ENCODE data around the gene PSMB1. TPM values are rescaled to one million over a fixed set of nuclear protein-coding genes. Genes with fewer than 3 reads are reported as not detected.

PSMB1 gene
- total and polyA plus RNA-seq, 2 experiments from 2014 or later, result 357 to 576 TPM

DNA sequence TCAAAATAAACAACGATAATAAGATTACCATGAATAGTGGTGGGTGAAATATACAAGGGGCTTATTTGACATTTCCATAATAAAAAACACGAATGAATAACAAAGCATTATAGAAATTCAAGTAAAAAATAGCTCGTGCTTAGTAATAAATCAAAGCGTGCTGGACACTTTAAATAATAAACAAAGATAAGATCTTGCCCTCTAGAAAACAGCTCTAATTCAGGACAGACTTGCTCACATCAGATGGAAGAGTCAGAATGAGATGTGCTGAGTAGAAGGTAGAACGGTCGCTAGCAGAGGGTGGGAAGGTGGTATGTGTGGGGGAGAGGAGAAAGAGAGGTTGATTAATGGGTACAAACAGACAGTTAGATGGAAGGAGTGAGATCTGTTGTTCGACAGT, 27.3 kb downstream of the PSMB1 start (continued):
- TF ChIP-seq EZH2 (IDR thresholded peaks at IDR 0.05; ENCODE audit: low read depth, unreplicated experiment) (no peak), EZH2phosphoT487 (IDR thresholded peaks at IDR 0.05; ENCODE audit: unreplicated experiment) (no peak), STAT1 (IDR thresholded peaks at IDR 0.05; ENCODE audit: unreplicated experiment) (no peak)

DNA sequence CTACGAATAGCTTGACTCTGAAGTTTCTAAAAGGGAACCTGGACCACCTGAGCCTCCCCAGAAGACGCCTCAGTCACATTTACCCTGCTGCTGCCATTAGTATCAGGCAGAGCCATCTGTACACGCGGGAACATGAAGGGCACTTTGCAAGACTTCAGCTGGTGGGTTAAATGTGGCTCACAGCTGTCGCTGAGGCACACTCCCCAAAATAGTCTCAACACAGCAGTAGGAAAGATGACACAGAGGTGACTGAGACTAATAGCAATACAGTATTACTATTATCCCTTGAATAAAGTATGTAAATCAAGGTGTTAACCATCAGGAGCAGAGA, 29.0 kb downstream of the PSMB1 start:
- ATAC-seq (no peak), DNase-seq (ENCODE audit: low spot score) (no peak)
- Mint-ChIP-seq H3K27me3 (ENCODE audit: insufficient read depth, low read depth, poor library complexity) (peaks cover 7% of the 10 kb centered on the region), H3K4me3 (no peak overlapping the region), H3K4me1 (peaks cover 11% of the 10 kb centered on the region), H3K27ac (no peak overlapping the region), H3K9me3 (no peaks in the 10 kb centered on the region), H3K36me3 (ENCODE audit: low read depth) (peaks cover 3% of the 10 kb centered on the region; the same call in 1 of the 3 replicates)
- Histone ChIP-seq H3K4me1 (ENCODE audit: insufficient read depth) (0 out of 2 replicates have a peak, but pooled peaks cover 3% of the 10 kb centered on the region), H3K27me3 (ENCODE audit: insufficient read depth) (no peaks in the 10 kb centered on the region), H3K79me2 (replicated peaks; ENCODE audit: insufficient read depth) (no peaks in the 10 kb centered on the region), H3K4me3 (no peak overlapping the region), H3K36me3 (ENCODE audit: insufficient read depth) (no peaks in the 10 kb centered on the region), H3K4me2 (no peak overlapping the region), H3F3A (replicated peaks; ENCODE audit: low read depth) (no peaks in the 10 kb centered on the region), H4K20me1 (replicated peaks; ENCODE audit: insufficient read depth) (no peaks in the 10 kb centered on the region), H3K9me2 (ENCODE audit: insufficient read depth) (no peaks in the 10 kb centered on the region), H2AFZ (no peak overlapping the region), H3K27ac (ENCODE audit: low read depth) (no peak overlapping the region)
- no peak for TF ChIP-seq POLR2AphosphoS5 (IDR thresholded peaks at IDR 0.05; ENCODE audit: low read depth)
- TF ChIP-seq, protein P1, sequence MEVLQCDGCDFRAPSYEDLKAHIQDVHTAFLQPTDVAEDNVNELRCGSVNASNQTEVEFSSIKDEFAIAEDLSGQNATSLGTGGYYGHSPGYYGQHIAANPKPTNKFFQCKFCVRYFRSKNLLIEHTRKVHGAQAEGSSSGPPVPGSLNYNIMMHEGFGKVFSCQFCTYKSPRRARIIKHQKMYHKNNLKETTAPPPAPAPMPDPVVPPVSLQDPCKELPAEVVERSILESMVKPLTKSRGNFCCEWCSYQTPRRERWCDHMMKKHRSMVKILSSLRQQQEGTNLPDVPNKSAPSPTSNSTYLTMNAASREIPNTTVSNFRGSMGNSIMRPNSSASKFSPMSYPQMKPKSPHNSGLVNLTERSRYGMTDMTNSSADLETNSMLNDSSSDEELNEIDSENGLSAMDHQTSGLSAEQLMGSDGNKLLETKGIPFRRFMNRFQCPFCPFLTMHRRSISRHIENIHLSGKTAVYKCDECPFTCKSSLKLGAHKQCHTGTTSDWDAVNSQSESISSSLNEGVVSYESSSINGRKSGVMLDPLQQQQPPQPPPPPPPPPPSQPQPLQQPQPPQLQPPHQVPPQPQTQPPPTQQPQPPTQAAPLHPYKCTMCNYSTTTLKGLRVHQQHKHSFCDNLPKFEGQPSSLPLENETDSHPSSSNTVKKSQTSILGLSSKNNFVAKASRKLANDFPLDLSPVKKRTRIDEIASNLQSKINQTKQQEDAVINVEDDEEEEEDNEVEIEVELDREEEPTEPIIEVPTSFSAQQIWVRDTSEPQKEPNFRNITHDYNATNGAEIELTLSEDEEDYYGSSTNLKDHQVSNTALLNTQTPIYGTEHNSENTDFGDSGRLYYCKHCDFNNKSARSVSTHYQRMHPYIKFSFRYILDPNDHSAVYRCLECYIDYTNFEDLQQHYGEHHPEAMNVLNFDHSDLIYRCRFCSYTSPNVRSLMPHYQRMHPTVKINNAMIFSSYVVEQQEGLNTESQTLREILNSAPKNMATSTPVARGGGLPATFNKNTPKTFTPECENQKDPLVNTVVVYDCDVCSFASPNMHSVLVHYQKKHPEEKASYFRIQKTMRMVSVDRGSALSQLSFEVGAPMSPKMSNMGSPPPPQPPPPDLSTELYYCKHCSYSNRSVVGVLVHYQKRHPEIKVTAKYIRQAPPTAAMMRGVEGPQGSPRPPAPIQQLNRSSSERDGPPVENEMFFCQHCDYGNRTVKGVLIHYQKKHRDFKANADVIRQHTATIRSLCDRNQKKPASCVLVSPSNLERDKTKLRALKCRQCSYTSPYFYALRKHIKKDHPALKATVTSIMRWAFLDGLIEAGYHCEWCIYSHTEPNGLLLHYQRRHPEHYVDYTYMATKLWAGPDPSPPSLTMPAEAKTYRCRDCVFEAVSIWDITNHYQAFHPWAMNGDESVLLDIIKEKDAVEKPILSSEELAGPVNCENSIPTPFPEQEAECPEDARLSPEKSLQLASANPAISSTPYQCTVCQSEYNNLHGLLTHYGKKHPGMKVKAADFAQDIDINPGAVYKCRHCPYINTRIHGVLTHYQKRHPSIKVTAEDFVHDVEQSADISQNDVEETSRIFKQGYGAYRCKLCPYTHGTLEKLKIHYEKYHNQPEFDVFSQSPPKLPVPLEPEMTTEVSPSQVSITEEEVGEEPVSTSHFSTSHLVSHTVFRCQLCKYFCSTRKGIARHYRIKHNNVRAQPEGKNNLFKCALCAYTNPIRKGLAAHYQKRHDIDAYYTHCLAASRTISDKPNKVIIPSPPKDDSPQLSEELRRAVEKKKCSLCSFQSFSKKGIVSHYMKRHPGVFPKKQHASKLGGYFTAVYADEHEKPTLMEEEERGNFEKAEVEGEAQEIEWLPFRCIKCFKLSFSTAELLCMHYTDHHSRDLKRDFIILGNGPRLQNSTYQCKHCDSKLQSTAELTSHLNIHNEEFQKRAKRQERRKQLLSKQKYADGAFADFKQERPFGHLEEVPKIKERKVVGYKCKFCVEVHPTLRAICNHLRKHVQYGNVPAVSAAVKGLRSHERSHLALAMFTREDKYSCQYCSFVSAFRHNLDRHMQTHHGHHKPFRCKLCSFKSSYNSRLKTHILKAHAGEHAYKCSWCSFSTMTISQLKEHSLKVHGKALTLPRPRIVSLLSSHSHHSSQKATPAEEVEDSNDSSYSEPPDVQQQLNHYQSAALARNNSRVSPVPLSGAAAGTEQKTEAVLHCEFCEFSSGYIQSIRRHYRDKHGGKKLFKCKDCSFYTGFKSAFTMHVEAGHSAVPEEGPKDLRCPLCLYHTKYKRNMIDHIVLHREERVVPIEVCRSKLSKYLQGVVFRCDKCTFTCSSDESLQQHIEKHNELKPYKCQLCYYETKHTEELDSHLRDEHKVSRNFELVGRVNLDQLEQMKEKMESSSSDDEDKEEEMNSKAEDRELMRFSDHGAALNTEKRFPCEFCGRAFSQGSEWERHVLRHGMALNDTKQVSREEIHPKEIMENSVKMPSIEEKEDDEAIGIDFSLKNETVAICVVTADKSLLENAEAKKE (CRISPR knock-in tag; IDR thresholded peaks at IDR 0.05), result no peak
- TF ChIP-seq EZH2phosphoT487 (IDR thresholded peaks at IDR 0.05; ENCODE audit: unreplicated experiment), result no peak
- TF ChIP-seq STAT1 (IDR thresholded peaks at IDR 0.05; ENCODE audit: unreplicated experiment), result no peak
- no peak for TF ChIP-seq JUNB (IDR thresholded peaks at IDR 0.05; ENCODE audit: unreplicated experiment)
- no peak for TF ChIP-seq CREB1 (CRISPR knock-in tag; IDR thresholded peaks at IDR 0.05; ENCODE audit: low read depth)
- TF ChIP-seq, protein P2, sequence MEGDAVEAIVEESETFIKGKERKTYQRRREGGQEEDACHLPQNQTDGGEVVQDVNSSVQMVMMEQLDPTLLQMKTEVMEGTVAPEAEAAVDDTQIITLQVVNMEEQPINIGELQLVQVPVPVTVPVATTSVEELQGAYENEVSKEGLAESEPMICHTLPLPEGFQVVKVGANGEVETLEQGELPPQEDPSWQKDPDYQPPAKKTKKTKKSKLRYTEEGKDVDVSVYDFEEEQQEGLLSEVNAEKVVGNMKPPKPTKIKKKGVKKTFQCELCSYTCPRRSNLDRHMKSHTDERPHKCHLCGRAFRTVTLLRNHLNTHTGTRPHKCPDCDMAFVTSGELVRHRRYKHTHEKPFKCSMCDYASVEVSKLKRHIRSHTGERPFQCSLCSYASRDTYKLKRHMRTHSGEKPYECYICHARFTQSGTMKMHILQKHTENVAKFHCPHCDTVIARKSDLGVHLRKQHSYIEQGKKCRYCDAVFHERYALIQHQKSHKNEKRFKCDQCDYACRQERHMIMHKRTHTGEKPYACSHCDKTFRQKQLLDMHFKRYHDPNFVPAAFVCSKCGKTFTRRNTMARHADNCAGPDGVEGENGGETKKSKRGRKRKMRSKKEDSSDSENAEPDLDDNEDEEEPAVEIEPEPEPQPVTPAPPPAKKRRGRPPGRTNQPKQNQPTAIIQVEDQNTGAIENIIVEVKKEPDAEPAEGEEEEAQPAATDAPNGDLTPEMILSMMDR (conservative IDR thresholded peaks at IDR 0.05; ENCODE audit: low read depth in 2 of 2), result no peak
